ENCODE measurements around the gene SNRPA.

DNA sequence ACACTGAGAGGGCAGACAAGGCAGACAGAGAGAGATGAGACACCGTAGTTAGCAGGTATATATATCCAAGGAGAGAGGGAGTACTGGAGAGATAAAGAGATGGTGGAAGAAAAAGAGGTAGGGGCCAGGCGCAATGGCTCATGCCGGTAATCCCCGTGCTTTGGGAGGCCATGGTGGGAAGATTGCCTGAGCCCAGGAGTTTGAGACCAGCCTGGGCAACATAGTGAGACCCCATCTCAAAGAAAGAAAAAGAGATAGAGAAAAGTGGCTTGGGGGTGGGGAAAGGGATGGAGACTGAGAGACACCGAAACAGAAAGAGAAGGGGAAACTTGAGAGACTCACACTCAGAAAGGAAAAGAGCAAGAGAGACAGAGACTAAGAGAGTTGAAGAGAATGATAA, 29.6 kb downstream of the SNRPA start:
- TF ChIP-seq POLR2AphosphoS5 (IDR thresholded peaks at IDR 0.05; ENCODE audit: low read depth, low read length) (no peak), SIN3A (IDR thresholded peaks at IDR 0.05; ENCODE audit: borderline replicate concordance, insufficient read depth, low read length) (no peak), TAF1 (IDR thresholded peaks at IDR 0.05; ENCODE audit: borderline replicate concordance, insufficient read depth, low read length) (no peak), REST (IDR thresholded peaks at IDR 0.05; ENCODE audit: insufficient read depth in 1 of 2, low read depth in 2 of 2, low read length in 2 of 2) (no peak)

All from PFSK-1 (cell line).